GM06990 (cell line): ENCODE results near the gene MTA2.

ENCODE experiments used
- DNase-seq: peaks from one replicate; pipeline ENCODE4 v3.0.0-alpha.2; 2011; ENCODE audit not compliant: insufficient read length; ENCODE audit errors: extremely low read depth
- H3K27me3 ChIP-seq: replicated peaks from 2 replicates; pipeline ENCODE4 v1.6.0; 2011; ENCODE audit warnings: low read length; ENCODE audit not compliant: control insufficient read depth, insufficient read depth
- H3K36me3 ChIP-seq: 2 replicates; pipeline ENCODE4 v1.5.1; 2011; ENCODE audit warnings: low read length; ENCODE audit not compliant: control insufficient read depth, insufficient read depth
- H3K4me3 ChIP-seq: replicated peaks from 2 replicates; pipeline ENCODE4 v1.5.1; 2011; ENCODE audit warnings: low read depth, mild to moderate bottlenecking, control low read depth, low read length
- CTCF ChIP-seq: IDR thresholded peaks from 2 replicates; pipeline ENCODE4 v1.5.1; 2011; ENCODE audit warnings: low read length, control low read depth, mild to moderate bottlenecking, inconsistent platforms; ENCODE audit not compliant: insufficient read depth, poor library complexity, severe bottlenecking

MTA2 gene

DNA sequence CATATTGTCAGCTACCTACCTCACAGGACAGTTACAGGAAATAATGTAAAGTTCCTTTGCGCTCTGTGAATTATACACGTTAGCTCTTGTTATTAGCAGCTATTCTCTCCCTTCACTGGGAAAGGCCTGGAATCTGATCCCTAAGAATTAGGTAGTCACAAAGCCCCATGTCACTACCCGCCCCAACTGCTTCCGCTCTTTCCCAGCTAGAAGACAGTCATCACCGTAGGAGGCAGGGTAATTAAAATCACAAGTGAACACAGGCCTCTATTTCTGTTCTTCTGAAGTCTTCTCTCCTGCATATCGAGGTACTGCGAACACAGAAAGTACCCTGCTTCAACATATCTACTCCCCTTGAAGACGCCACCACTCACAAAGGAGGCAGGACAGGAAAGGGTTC lies 42.5 kb downstream of the MTA2 start:
- no peak for DNase-seq
- no peaks in the 10 kb centered on the region for H3K27me3 ChIP-seq
- TF ChIP-seq CTCF, result no peak

DNA sequence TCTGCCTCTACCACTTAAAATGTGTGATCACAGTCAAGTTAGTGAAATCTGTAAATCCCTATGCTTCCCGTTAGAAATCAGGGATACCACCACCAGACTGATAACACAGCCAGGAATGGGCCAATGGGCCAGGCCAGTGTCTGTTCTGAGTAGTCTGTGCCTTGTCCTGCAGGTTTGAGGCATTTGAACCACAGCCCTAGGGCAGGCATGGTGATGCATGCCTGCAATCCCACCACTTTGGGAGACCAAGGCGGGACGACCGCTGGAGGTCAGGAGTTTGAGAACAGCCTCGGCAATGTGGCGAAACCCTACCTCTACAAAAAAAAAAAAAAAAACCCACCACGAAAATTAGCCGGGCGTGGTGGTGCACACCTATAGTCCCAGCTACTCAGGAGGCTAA lies 43.0 kb downstream of the MTA2 start:
- TF ChIP-seq CTCF, result no peak
- DNase-seq, result no peak
- no peaks in the 10 kb centered on the region for H3K27me3 ChIP-seq
- H3K4me3 ChIP-seq, result no peak overlapping the region
- peaks cover 19% of the 10 kb centered on the region for H3K36me3 ChIP-seq

More for the DNA sequence above, 42.5 kb downstream of the MTA2 start:
- Histone ChIP-seq H3K36me3 (peaks cover 21% of the 10 kb centered on the region), H3K4me3 (no peak overlapping the region)

DNA sequence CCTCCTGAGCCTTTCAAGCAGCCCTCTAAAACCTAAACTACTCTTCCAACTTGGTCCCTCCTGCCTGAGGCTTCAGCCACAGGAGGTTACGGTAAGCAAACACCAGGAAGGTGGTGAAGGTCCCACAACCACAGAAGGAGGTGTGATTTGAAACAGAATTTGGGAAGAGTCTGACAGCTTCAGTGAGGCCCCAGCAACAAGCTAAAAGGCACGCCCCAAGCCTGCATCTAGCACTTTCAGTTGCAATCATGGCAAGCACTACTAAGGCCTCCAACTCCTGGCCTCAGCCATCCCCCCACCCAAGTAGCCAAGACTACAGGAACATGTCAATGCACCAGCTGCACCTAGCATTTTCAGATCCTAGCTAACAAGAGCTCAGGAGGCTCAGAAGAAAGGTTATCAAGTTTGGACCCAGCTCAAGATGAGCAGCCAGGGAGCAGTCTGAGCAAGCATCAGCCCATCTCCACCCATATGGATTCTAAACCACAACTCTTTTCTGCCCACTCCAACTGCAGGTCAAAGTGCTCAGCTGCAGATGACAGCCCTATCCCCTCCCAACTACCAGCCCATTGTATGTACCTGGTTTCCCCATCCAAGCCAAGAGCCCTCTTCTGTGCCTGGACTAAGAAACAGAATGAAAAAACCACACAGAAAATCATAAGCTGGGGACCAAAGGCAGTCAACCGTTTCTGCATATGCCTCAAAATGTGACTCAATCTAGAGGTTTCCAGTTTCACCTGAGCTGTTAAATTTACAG lies 44.6 kb downstream of the MTA2 start:
- H3K36me3 ChIP-seq, result peaks cover 19% of the 10 kb centered on the region
- H3K27me3 ChIP-seq, result no peaks in the 10 kb centered on the region
- DNase-seq, result no peak
- TF ChIP-seq CTCF, result no peak
- no peak overlapping the region; the same call in 1 of the 2 replicates for H3K4me3 ChIP-seq

- no peak for TF ChIP-seq CTCF
- peak; percentile 78 for DNase-seq
- Histone ChIP-seq H3K27me3 (no peaks in the 10 kb centered on the region), H3K36me3 (peaks cover 19% of the 10 kb centered on the region), H3K4me3 (peak overlapping the region; percentile 1; the same call in 1 of the 2 replicates)
Measured at GRCh38 chr11:62556108-62556874, 45.4 kb downstream of the MTA2 start.

DNA sequence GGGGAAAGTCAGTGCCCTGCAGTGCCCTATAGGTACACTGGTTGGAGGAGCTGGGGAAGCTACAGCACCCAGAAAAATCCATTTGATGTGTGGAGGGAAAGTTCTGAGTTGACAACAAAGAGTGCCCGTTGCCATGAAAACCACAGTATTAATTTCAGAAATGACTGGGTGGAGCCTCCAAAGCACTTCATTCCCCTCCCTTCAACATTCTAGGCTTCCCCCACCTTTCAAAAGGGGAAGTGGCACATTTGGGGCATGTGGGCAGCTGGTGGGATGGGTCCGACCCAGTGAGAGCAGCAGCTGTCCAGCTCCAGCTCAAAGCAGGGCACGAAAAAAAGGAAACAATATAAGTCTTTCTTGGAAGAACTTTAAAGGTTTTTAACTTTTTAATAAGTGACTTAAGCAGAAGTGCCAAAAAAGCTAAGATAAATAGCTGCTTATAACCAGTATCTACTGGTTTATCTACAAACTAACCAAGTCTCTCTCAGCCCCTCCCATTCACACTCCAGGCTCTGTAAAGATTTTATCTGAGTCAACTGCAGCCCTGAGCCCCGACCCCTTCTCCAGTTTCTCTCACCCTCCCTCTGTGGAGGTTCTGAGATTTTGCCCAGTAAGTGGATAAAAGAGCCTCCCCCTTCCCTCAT lies 46.1 kb downstream of the MTA2 start:
- DNase-seq, result peak; percentile 76
- peak overlapping the region; percentile 1; the same call in 1 of the 2 replicates for H3K4me3 ChIP-seq
- H3K27me3 ChIP-seq, result no peaks in the 10 kb centered on the region
- peaks cover 15% of the 10 kb centered on the region for H3K36me3 ChIP-seq
- TF ChIP-seq CTCF, result no peak
